CD4-positive, alpha-beta T cell treated with Interleukin-6 for 4 hours (primary cell): Measurements from ENCODE around the gene ATL3.
"Not testable (repeated sequence)": the region's sequence is repeated elsewhere in the genome, so short reads cannot be mapped to it uniquely, and the experiment has no call there.

Experiments used
- DNase-seq: peaks from one replicate; pipeline ENCODE4 v3.0.0-alpha.2; 2020; ENCODE audit warnings: mixed read lengths

Gene ATL3

GRCh38 chr11:63671322-63672155 is at the start of gene ATL3:
ATL3 (minus strand) TSS chr11:63671376; CDS start chr11:63671335, 41 bp downstream.
- DNase-seq, result peak; percentile 99

GRCh38 chr11:63720611-63721010 is 49.4 kb upstream of the ATL3 start:
- DNase-seq, result no peak

- DNase-seq, result no peak
Measured at GRCh38 chr11:63719987-63720386, 48.8 kb upstream of the ATL3 start.

- DNase-seq, result no peak
Measured at GRCh38 chr11:63719001-63719400, 47.8 kb upstream of the ATL3 start.

GRCh38 chr11:63716046-63716445 is 44.9 kb upstream of the ATL3 start:
- DNase-seq, result no peak

- DNase-seq, result no peak
Measured at GRCh38 chr11:63713766-63714165, 42.6 kb upstream of the ATL3 start.

- no peak for DNase-seq
Measured at GRCh38 chr11:63711838-63712237, 40.7 kb upstream of the ATL3 start.

GRCh38 chr11:63710476-63711217 is 39.5 kb upstream of the ATL3 start:
- no peak for DNase-seq

- DNase-seq, result no peak
Measured at GRCh38 chr11:63709336-63709884, 38.2 kb upstream of the ATL3 start.

- DNase-seq, result no peak
Measured at GRCh38 chr11:63708764-63709163, 37.6 kb upstream of the ATL3 start.

- DNase-seq, result no peak
Measured at GRCh38 chr11:63705526-63705925, 34.4 kb upstream of the ATL3 start.

GRCh38 chr11:63699896-63700295 is 28.7 kb upstream of the ATL3 start:
- DNase-seq, result no peak

- DNase-seq, result no peak
Measured at GRCh38 chr11:63698976-63699733, 28.0 kb upstream of the ATL3 start.

- DNase-seq, result no peak
Measured at GRCh38 chr11:63694596-63694995, 23.4 kb upstream of the ATL3 start.

- DNase-seq, result no peak
Measured at GRCh38 chr11:63687845-63688244, 16.7 kb upstream of the ATL3 start.

GRCh38 chr11:63686926-63687325 is 15.8 kb upstream of the ATL3 start:
- DNase-seq, result no peak

- not testable (repeated sequence) for DNase-seq
Measured at GRCh38 chr11:63685158-63685721, 14.1 kb upstream of the ATL3 start.

- DNase-seq, result no peak
Measured at GRCh38 chr11:63683133-63683991, 12.2 kb upstream of the ATL3 start.

- peak; percentile 14 for DNase-seq
Measured at GRCh38 chr11:63682066-63683021, 11.2 kb upstream of the ATL3 start.

GRCh38 chr11:63681321-63682065 is 10.3 kb upstream of the ATL3 start, which contains the start of gene RTN3:
RTN3 (plus strand) TSS chr11:63681500; CDS start chr11:63681637, 137 bp downstream.
- peak; percentile 99 for DNase-seq
